Measurements from ENCODE around the gene NRBF2.

NRBF2 gene

GRCh38 chr10:63164166-63164623 lies 31.1 kb downstream of the NRBF2 start:
- Histone ChIP-seq H3K36me3 (peaks cover 12% of the 10 kb centered on the region), H3K27ac (no peak overlapping the region), H3K4me3 (ENCODE audit: low read depth, low read length) (no peak overlapping the region), H3K27me3 (ENCODE audit: insufficient read depth, low read depth, severe bottlenecking) (no peaks in the 10 kb centered on the region), H3K9me3 (ENCODE audit: severe bottlenecking) (no peaks in the 10 kb centered on the region)
- TF ChIP-seq CTCF (IDR thresholded peaks at IDR 0.05; ENCODE audit: low read depth, low read length) = no peak
- DNase-seq = no peak

- H3K27me3 ChIP-seq (ENCODE audit: insufficient read depth, low read depth, severe bottlenecking) = no peaks in the 10 kb centered on the region
- no peaks in the 10 kb centered on the region for H3K9me3 ChIP-seq (ENCODE audit: severe bottlenecking)
- H3K36me3 ChIP-seq = peaks cover 19% of the 10 kb centered on the region
- DNase-seq = no peak
- no peak overlapping the region for H3K27ac ChIP-seq
- H3K4me3 ChIP-seq (ENCODE audit: low read depth, low read length) = no peak overlapping the region
- TF ChIP-seq CTCF (IDR thresholded peaks at IDR 0.05; ENCODE audit: low read depth, low read length) = no peak
These were observed 32.1 kb downstream of the NRBF2 start for GRCh38 chr10:63165249-63165648.

- no peak overlapping the region for H3K27ac ChIP-seq
- no peak overlapping the region for H3K4me3 ChIP-seq (ENCODE audit: low read depth, low read length)
- TF ChIP-seq CTCF (IDR thresholded peaks at IDR 0.05; ENCODE audit: low read depth, low read length) = peak; percentile 64
- H3K36me3 ChIP-seq = peaks cover 29% of the 10 kb centered on the region
- peak; percentile 22 for DNase-seq
- H3K27me3 ChIP-seq (ENCODE audit: insufficient read depth, low read depth, severe bottlenecking) = no peaks in the 10 kb centered on the region
- no peaks in the 10 kb centered on the region for H3K9me3 ChIP-seq (ENCODE audit: severe bottlenecking)
These were observed 33.7 kb downstream of the NRBF2 start for GRCh38 chr10:63166742-63167258.

GRCh38 chr10:63168821-63169462 lies 35.8 kb downstream of the NRBF2 start:
- TF ChIP-seq CTCF (IDR thresholded peaks at IDR 0.05; ENCODE audit: low read depth, low read length) = no peak
- no peak overlapping the region for H3K4me3 ChIP-seq (ENCODE audit: low read depth, low read length)
- H3K9me3 ChIP-seq (ENCODE audit: severe bottlenecking) = no peaks in the 10 kb centered on the region
- no peaks in the 10 kb centered on the region for H3K27me3 ChIP-seq (ENCODE audit: insufficient read depth, low read depth, severe bottlenecking)
- peaks cover 44% of the 10 kb centered on the region for H3K36me3 ChIP-seq
- DNase-seq = no peak
- H3K27ac ChIP-seq = no peak overlapping the region

- H3K27me3 ChIP-seq (ENCODE audit: insufficient read depth, low read depth, severe bottlenecking) = no peaks in the 10 kb centered on the region
These were observed 36.5 kb downstream of the NRBF2 start for GRCh38 chr10:63169624-63170023.

More at GRCh38 chr10:63169624-63170023, 36.5 kb downstream of the NRBF2 start:
- Histone ChIP-seq H3K36me3 (peaks cover 46% of the 10 kb centered on the region), H3K4me3 (ENCODE audit: low read depth, low read length) (no peak overlapping the region), H3K9me3 (ENCODE audit: severe bottlenecking) (no peaks in the 10 kb centered on the region), H3K27ac (no peak overlapping the region)
- DNase-seq = no peak
- no peak for TF ChIP-seq CTCF (IDR thresholded peaks at IDR 0.05; ENCODE audit: low read depth, low read length)

All from WERI-Rb-1 (cell line).